Measurements from ENCODE around the gene DTNB.

Gene DTNB

DNA sequence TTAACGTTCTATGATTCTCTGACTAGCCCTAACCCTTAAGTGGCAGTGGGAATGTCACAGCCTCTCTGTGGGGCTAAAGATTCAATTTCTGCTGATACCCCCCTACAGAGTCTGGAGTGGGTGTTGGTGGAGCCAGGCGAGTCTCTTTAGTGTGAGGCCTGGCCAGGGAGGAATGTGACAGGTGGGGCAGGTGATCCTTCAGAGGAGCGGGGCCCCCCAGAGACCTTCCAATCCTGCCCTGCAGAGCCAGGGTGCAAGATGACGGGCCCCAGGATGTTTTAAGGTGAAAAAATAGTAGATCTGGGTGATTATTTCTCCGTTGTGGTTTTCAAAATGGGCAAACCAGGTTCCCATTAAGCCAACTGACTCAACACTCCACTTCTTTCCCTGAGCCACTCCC lies 303.5 kb downstream of the DTNB start:
- no peak overlapping the region for H3K4me3 ChIP-seq (ENCODE audit: low read depth, low read length)
- DNase-seq = peak; percentile 3
- H3K27ac ChIP-seq = no peak overlapping the region
- no peaks in the 10 kb centered on the region for H3K27me3 ChIP-seq (ENCODE audit: insufficient read depth, low read depth, severe bottlenecking)
- no peaks in the 10 kb centered on the region for H3K36me3 ChIP-seq
- H3K9me3 ChIP-seq (ENCODE audit: severe bottlenecking) = no peaks in the 10 kb centered on the region
- TF ChIP-seq, protein P1, sequence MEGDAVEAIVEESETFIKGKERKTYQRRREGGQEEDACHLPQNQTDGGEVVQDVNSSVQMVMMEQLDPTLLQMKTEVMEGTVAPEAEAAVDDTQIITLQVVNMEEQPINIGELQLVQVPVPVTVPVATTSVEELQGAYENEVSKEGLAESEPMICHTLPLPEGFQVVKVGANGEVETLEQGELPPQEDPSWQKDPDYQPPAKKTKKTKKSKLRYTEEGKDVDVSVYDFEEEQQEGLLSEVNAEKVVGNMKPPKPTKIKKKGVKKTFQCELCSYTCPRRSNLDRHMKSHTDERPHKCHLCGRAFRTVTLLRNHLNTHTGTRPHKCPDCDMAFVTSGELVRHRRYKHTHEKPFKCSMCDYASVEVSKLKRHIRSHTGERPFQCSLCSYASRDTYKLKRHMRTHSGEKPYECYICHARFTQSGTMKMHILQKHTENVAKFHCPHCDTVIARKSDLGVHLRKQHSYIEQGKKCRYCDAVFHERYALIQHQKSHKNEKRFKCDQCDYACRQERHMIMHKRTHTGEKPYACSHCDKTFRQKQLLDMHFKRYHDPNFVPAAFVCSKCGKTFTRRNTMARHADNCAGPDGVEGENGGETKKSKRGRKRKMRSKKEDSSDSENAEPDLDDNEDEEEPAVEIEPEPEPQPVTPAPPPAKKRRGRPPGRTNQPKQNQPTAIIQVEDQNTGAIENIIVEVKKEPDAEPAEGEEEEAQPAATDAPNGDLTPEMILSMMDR (IDR thresholded peaks at IDR 0.05; ENCODE audit: low read depth, low read length) = no peak

DNA sequence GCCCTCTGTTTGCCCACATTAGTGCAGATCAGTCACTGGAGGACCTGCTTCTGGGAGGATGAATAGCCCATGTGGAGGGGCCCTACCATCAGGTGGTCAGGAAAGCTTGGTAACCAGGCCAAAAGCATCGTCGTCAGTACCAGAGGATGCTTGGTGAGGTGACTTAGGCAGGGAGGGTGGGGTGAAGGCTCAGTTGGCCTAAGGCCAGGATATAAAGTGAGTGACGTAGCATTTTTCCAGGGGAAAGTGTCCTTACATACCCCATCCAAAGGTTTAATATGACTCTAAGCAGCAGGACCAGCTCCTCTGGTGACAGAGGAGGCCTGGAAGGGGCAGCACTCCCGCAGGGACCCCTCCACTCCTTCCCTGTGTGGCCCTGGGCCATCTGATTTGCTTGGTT lies 303.9 kb downstream of the DTNB start:
- H3K36me3 ChIP-seq = no peaks in the 10 kb centered on the region
- H3K27me3 ChIP-seq (ENCODE audit: insufficient read depth, low read depth, severe bottlenecking) = no peaks in the 10 kb centered on the region
- H3K9me3 ChIP-seq (ENCODE audit: severe bottlenecking) = no peaks in the 10 kb centered on the region
- TF ChIP-seq, protein P1 (IDR thresholded peaks at IDR 0.05; ENCODE audit: low read depth, low read length) = no peak
- DNase-seq = peak; percentile 4
- H3K27ac ChIP-seq = no peak overlapping the region
- H3K4me3 ChIP-seq (ENCODE audit: low read depth, low read length) = no peak overlapping the region

DNA sequence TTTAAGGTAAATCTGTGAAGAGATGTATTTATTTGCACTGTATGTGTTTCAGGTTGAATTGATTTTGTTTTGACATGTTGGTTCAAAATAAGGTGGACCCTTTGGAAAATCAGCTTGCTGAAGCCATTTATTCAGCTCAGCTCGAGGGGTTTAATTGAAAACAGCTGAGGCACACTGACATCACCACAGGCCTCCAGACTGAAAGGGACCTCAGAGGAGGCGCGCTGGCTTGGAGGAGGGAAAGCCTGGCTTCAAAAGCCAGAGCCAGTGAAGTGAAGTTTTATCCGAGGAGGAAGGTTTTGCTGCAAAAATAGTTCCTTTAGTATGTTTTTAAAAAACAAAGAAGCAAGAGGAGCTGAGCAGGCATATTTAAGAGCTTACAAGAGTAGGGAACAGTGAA lies 304.7 kb downstream of the DTNB start:
- Histone ChIP-seq H3K27ac (no peak overlapping the region), H3K4me3 (ENCODE audit: low read depth, low read length) (no peak overlapping the region), H3K36me3 (no peaks in the 10 kb centered on the region), H3K9me3 (ENCODE audit: severe bottlenecking) (no peaks in the 10 kb centered on the region), H3K27me3 (ENCODE audit: insufficient read depth, low read depth, severe bottlenecking) (no peaks in the 10 kb centered on the region)
- DNase-seq = no peak
- TF ChIP-seq, protein P1 (IDR thresholded peaks at IDR 0.05; ENCODE audit: low read depth, low read length) = no peak

DNA sequence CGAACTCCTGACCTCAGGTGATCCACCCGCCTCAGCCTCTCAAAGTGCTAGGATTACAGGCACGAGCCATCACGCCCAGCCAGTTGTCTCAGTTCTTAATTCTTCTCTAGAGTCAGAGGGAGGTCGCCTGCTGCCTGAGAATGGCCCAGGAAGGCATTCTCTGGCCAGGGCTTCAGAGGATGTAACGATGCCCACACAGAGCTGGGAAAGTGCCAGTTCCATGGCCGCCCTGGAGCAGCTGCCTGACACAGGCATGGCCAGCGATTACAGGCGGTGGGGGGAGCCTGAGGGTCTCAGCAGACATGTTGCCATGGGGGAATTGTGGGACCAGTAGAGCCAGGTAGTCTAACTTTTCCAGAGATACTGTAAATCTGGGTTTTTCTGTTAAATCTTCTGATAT lies 306.1 kb downstream of the DTNB start:
- H3K27me3 ChIP-seq (ENCODE audit: insufficient read depth, low read depth, severe bottlenecking) = no peaks in the 10 kb centered on the region
- TF ChIP-seq, protein P1 (IDR thresholded peaks at IDR 0.05; ENCODE audit: low read depth, low read length) = no peak
- no peak overlapping the region for H3K27ac ChIP-seq
- no peaks in the 10 kb centered on the region for H3K9me3 ChIP-seq (ENCODE audit: severe bottlenecking)
- no peak for DNase-seq
- no peaks in the 10 kb centered on the region for H3K36me3 ChIP-seq
- no peak overlapping the region for H3K4me3 ChIP-seq (ENCODE audit: low read depth, low read length)

DNA sequence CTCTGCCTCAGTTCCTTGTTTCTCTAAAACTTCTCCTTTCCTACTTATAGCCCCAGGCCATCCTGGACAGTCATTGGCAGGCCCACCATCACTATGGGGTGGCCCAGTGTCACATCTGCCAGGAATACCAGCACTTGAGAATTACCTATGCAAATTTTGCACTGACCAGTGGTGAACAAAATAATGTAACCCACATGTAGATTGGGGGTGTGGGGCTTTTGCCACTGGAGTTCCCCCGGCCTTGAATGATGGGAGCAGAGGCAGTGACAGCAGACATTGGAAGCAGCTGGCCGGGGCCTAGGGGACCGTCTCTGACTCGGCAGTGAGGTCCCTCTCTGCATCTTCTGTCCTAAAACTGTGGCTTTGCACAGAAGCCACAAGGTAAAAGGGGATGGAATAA lies 306.7 kb downstream of the DTNB start:
- Histone ChIP-seq H3K27me3 (ENCODE audit: insufficient read depth, low read depth, severe bottlenecking) (no peaks in the 10 kb centered on the region), H3K9me3 (ENCODE audit: severe bottlenecking) (peaks cover 3% of the 10 kb centered on the region), H3K36me3 (no peaks in the 10 kb centered on the region), H3K27ac (no peak overlapping the region), H3K4me3 (ENCODE audit: low read depth, low read length) (no peak overlapping the region)
- TF ChIP-seq, protein P1 (IDR thresholded peaks at IDR 0.05; ENCODE audit: low read depth, low read length) = no peak
- DNase-seq = no peak

DNA sequence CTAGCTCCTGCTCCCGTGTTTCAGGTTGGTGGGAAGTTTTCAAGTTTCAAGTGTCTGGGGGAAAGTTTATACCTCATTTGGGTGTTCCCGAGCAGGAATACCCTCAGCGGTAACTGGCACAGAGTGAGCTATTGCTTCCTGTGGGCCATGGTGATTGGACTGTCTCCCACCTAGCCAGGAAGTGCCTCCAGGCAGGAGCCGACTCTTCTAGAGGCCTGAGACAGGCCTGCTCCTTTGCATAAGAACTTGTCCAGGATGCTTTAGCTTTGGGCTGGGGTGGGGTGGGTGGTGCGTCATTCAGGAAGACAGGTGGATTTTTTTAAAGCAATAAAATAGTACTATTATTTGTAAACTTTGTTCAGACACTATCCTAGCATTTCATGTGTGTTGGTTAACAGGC lies 308.1 kb downstream of the DTNB start:
- Histone ChIP-seq H3K27me3 (ENCODE audit: insufficient read depth, low read depth, severe bottlenecking) (no peaks in the 10 kb centered on the region), H3K36me3 (no peaks in the 10 kb centered on the region), H3K4me3 (ENCODE audit: low read depth, low read length) (no peak overlapping the region), H3K9me3 (ENCODE audit: severe bottlenecking) (peaks cover 3% of the 10 kb centered on the region), H3K27ac (no peak overlapping the region)
- DNase-seq = no peak
- TF ChIP-seq, protein P1 (IDR thresholded peaks at IDR 0.05; ENCODE audit: low read depth, low read length) = no peak
